A549 (cell line): ENCODE results near the gene VPS13D.

Experiments
- CHD4 ChIP-seq: fragments of 200-600 bp; sonication (generic); IDR thresholded peaks from 2 replicates; pipeline ENCODE4 v1.6.1; 2016; ENCODE audit warnings: antibody characterized with exemption, mild to moderate bottlenecking, borderline replicate concordance
- EP300 ChIP-seq, 2 experiments: fragments of >200 bp; sonication (Bioruptor Twin); formaldehyde crosslinking; IDR thresholded peaks; 2 replicates in 1 of 2; 3 replicates in 1 of 2; pipeline ENCODE4 v1.6.1; 2016 to 2017
- ESRRA ChIP-seq: fragments of 150-350 bp; IDR thresholded peaks from 2 replicates; pipeline ENCODE4 v1.6.1; 2014; ENCODE audit warnings: mild to moderate bottlenecking, low read length, borderline replicate concordance
- HOXB13 ChIP-seq: fragments of 250-450 bp; sonication (Bioruptor Pico); IDR thresholded peaks from 2 replicates; pipeline ENCODE4 v1.5.0; 2020; ENCODE audit warnings: low read depth, mild to moderate bottlenecking, moderate library complexity
- MAFK ChIP-seq: fragments of 450-650 bp; IDR thresholded peaks from 2 replicates; pipeline ENCODE4 v1.6.1; 2014; ENCODE audit not compliant: partially characterized antibody
- PHF8 ChIP-seq: fragments of 200-600 bp; sonication (generic); IDR thresholded peaks from 2 replicates; pipeline ENCODE4 v1.6.1; 2016; ENCODE audit warnings: low read depth, mild to moderate bottlenecking, antibody characterized with exemption, moderate library complexity, borderline replicate concordance
- POLR2A ChIP-seq: IDR thresholded peaks from 2 replicates; pipeline ENCODE4 v1.6.1; 2012; ENCODE audit warnings: mild to moderate bottlenecking, low read length
- RFX5 ChIP-seq: fragments of 450-650 bp; IDR thresholded peaks from 2 replicates; pipeline ENCODE4 v1.7.1; 2014; ENCODE audit warnings: antibody characterized with exemption, mild to moderate bottlenecking, moderate library complexity
- SREBF2 ChIP-seq: fragments of 450-650 bp; IDR thresholded peaks from 2 replicates; pipeline ENCODE4 v1.6.1; 2014; ENCODE audit warnings: mild to moderate bottlenecking, moderate library complexity
- TF ChIP-seq, protein P1 (sequence below): IDR thresholded peaks from 2 replicates; pipeline ENCODE4 v1.6.1; 2012
- TF ChIP-seq, protein P2 (sequence below): fragments of >200 bp; sonication (Bioruptor Twin); formaldehyde crosslinking; IDR thresholded peaks from 3 replicates; pipeline ENCODE4 v1.5.1; 2016
- TF ChIP-seq, protein P3 (sequence below): IDR thresholded peaks from 2 replicates; pipeline ENCODE4 v1.6.1; 2012; ENCODE audit warnings: low read depth, borderline replicate concordance
- TF ChIP-seq, protein P4 (sequence below): fragments of 450-650 bp; IDR thresholded peaks from 2 replicates; pipeline ENCODE4 v1.6.1; 2014; ENCODE audit warnings: antibody characterized with exemption

DNA sequence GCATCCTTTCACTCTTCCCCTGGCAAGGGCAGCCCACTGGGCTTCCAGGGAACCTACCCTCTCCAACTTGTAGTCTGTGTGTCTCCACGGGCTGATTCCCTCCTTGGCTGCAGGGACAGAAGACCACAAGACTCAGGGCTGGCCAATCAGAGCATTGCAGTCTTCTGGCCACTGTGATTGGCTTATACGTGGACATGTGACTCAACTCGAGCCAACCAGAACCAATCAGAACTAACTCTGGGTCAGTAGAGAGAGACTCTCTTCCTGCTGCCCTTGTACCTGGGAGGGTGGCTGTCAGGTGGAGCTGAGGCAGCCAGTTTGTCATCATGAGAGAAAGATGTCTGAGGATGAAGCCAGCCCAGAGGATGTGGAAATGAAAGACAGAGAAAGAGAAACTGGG is 324.1 kb downstream of the VPS13D start:
- TF ChIP-seq EP300 (IDR thresholded peaks at IDR 0.05) (no peak), CHD4 (no peak), MAFK (no peak), POLR2A (no peak), PHF8 (no peak), ESRRA (no peak), RFX5 (no peak), SREBF2 (no peak), HOXB13 (CRISPR knock-in tag) (no peak)
- TF ChIP-seq, protein P1, sequence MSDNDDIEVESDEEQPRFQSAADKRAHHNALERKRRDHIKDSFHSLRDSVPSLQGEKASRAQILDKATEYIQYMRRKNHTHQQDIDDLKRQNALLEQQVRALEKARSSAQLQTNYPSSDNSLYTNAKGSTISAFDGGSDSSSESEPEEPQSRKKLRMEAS: no peak
- TF ChIP-seq, protein P2, sequence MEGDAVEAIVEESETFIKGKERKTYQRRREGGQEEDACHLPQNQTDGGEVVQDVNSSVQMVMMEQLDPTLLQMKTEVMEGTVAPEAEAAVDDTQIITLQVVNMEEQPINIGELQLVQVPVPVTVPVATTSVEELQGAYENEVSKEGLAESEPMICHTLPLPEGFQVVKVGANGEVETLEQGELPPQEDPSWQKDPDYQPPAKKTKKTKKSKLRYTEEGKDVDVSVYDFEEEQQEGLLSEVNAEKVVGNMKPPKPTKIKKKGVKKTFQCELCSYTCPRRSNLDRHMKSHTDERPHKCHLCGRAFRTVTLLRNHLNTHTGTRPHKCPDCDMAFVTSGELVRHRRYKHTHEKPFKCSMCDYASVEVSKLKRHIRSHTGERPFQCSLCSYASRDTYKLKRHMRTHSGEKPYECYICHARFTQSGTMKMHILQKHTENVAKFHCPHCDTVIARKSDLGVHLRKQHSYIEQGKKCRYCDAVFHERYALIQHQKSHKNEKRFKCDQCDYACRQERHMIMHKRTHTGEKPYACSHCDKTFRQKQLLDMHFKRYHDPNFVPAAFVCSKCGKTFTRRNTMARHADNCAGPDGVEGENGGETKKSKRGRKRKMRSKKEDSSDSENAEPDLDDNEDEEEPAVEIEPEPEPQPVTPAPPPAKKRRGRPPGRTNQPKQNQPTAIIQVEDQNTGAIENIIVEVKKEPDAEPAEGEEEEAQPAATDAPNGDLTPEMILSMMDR: no peak
- TF ChIP-seq, protein P3, sequence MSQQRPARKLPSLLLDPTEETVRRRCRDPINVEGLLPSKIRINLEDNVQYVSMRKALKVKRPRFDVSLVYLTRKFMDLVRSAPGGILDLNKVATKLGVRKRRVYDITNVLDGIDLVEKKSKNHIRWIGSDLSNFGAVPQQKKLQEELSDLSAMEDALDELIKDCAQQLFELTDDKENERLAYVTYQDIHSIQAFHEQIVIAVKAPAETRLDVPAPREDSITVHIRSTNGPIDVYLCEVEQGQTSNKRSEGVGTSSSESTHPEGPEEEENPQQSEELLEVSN: no peak
- TF ChIP-seq, protein P4, sequence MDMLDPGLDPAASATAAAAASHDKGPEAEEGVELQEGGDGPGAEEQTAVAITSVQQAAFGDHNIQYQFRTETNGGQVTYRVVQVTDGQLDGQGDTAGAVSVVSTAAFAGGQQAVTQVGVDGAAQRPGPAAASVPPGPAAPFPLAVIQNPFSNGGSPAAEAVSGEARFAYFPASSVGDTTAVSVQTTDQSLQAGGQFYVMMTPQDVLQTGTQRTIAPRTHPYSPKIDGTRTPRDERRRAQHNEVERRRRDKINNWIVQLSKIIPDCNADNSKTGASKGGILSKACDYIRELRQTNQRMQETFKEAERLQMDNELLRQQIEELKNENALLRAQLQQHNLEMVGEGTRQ: peak; percentile 67
